Right cardiac atrium (tissue), 5 donors: Measurements from ENCODE around the gene ADGRG6. TPM values are rescaled to one million over a fixed set of nuclear protein-coding genes. Genes with fewer than 3 reads are reported as not detected.
"Not testable (repeated sequence)": the region's sequence is repeated elsewhere in the genome, so short reads cannot be mapped to it uniquely, and the experiment has no call there.

Experiments
- ATAC-seq, 2 donors: fragments of 200-7000 bp; cut with Tn5 transposase; one replicate each; pipeline versions ENCODE4 v1.8.0 to v1.9.1; 2020; ENCODE audit warnings: moderate library complexity in 2 of 2, mild to moderate bottlenecking in 1 of 2
- DNase-seq, 3 donors: peaks; one replicate each; pipeline ENCODE4 v3.0.0-alpha.2; 2020
- H3K27ac ChIP-seq: one replicate; pipeline ENCODE4 v1.5.1; 2013; ENCODE audit warnings: mild to moderate bottlenecking, low read length, control low read depth, moderate library complexity
- H3K27me3 ChIP-seq: one replicate; pipeline ENCODE4 v1.6.1; 2013; ENCODE audit not compliant: control insufficient read depth, insufficient read depth
- H3K4me1 ChIP-seq: one replicate; pipeline ENCODE4 v1.6.1; 2013; ENCODE audit warnings: low read length; ENCODE audit not compliant: control insufficient read depth, insufficient read depth
- H3K4me3 ChIP-seq: one replicate; pipeline ENCODE4 v1.5.1; 2013; ENCODE audit warnings: low read length, control low read depth
- H3K9me3 ChIP-seq: one replicate; pipeline ENCODE4 v1.6.1; 2013; ENCODE audit warnings: low read length; ENCODE audit not compliant: control insufficient read depth
- WGBS: extraction: QIAGEN DNeasy Blood & Tissue Kit; methylation state at CpG from one replicate; pipeline ENCODE4 v1.1.7; 2013; 5-methylcytosine and 5-hydroxymethylcytosine counted together
- intact Hi-C, 4 donors: fragments of 100-400 bp; cut with DNase I; formaldehyde crosslinking; loops; one replicate each; pipeline versions ENCODE4 v1.11.0 to v1.14.0; 2022 to 2023
- polyA plus RNA-seq: library from polyadenylated mRNA; stranded (reverse); fragments of 200-250 nt; gene quantifications from one replicate; pipeline ENCODE4 v1.2.3, GENCODE V29; 2013
- total RNA-seq, 4 donors: library from RNA; stranded (reverse); fragmentation: NEBNext Ultra II Directional; extraction: Animal tissue kit (Norgen Biotek cat#: 25700); gene quantifications; one replicate each; pipeline ENCODE4 v1.2.1, GENCODE V29; 2021
- donor health status: healthy with polysubstance abuse.
- donor health status: DM: no; HTN: yes; CAD: no.
- donor health status: DM: no; HTN: no; CAD: no.
- donor health status: DM: no; HTN: yes; CAD: no; lungs with severe emphysema.
- donor health status: DM: yes; HTN: yes; CAD: no.

ADGRG6 gene
- total and polyA plus RNA-seq, 5 donors: 4.1 to 23.9 (median 15.6) TPM

GRCh38 chr6:142275236-142276006 is 26.4 kb upstream of the ADGRG6 start:
- H3K27ac ChIP-seq: no peak overlapping the region
- no peak overlapping the region for H3K4me3 ChIP-seq
- intact Hi-C loops: no loop called here
- no peaks in the 10 kb centered on the region for H3K9me3 ChIP-seq
- H3K4me1 ChIP-seq: no peaks in the 10 kb centered on the region
- no peak for ATAC-seq
- DNase-seq: no peak
- 60% methylated on average over 5 of the region's 5 CpGs for WGBS
- no peaks in the 10 kb centered on the region for H3K27me3 ChIP-seq

GRCh38 chr6:142276256-142276655 is 25.6 kb upstream of the ADGRG6 start:
- DNase-seq: no peak

GRCh38 chr6:142279350-142280180 is 22.2 kb upstream of the ADGRG6 start:
- no peak overlapping the region for H3K4me3 ChIP-seq
- H3K4me1 ChIP-seq: no peaks in the 10 kb centered on the region
- no peak for ATAC-seq
- H3K27ac ChIP-seq: no peak overlapping the region
- intact Hi-C loops: no loop called here
- DNase-seq: no peak
- no peaks in the 10 kb centered on the region for H3K9me3 ChIP-seq
- no peaks in the 10 kb centered on the region for H3K27me3 ChIP-seq
- WGBS: 74% methylated on average over 5 of the region's 5 CpGs

More at GRCh38 chr6:142276256-142276655, 25.6 kb upstream of the ADGRG6 start:
- ATAC-seq: no peak
- Histone ChIP-seq H3K27me3 (no peaks in the 10 kb centered on the region), H3K27ac (no peak overlapping the region), H3K4me1 (no peaks in the 10 kb centered on the region), H3K4me3 (no peak overlapping the region), H3K9me3 (no peaks in the 10 kb centered on the region)
- intact Hi-C loops: no loop called here
- WGBS: 60% methylated on average over 1 of the region's 1 CpG

GRCh38 chr6:142280265-142280664 is 21.5 kb upstream of the ADGRG6 start:
- no peaks in the 10 kb centered on the region for H3K4me1 ChIP-seq
- H3K9me3 ChIP-seq: no peaks in the 10 kb centered on the region
- no peak overlapping the region for H3K4me3 ChIP-seq
- 89% methylated on average over 1 of the region's 1 CpG for WGBS
- intact Hi-C loops: no loop called here
- no peak for ATAC-seq
- no peak overlapping the region for H3K27ac ChIP-seq
- no peaks in the 10 kb centered on the region for H3K27me3 ChIP-seq
- no peak for DNase-seq

GRCh38 chr6:142280927-142281326 is 20.9 kb upstream of the ADGRG6 start:
- ATAC-seq: no peak
- Histone ChIP-seq H3K4me3 (no peak overlapping the region), H3K4me1 (no peaks in the 10 kb centered on the region), H3K27me3 (no peaks in the 10 kb centered on the region), H3K27ac (no peak overlapping the region), H3K9me3 (no peaks in the 10 kb centered on the region)
- WGBS: 100% methylated on average over 4 of the region's 4 CpGs
- DNase-seq: no peak
- intact Hi-C loops: no loop called here

GRCh38 chr6:142283138-142283537 is 18.7 kb upstream of the ADGRG6 start:
- H3K27ac ChIP-seq, DNase-seq, H3K4me1 ChIP-seq, H3K4me3 ChIP-seq, H3K9me3 ChIP-seq, intact Hi-C loops, ATAC-seq, H3K27me3 ChIP-seq: not testable (repeated sequence)
- WGBS: 96% methylated on average over 2 of the region's 4 CpGs

GRCh38 chr6:142284419-142284818 is 17.4 kb upstream of the ADGRG6 start:
- H3K27ac ChIP-seq: no peak overlapping the region
- ATAC-seq: no peak
- intact Hi-C loops: no loop called here
- H3K27me3 ChIP-seq: no peaks in the 10 kb centered on the region
- no peaks in the 10 kb centered on the region for H3K9me3 ChIP-seq
- H3K4me1 ChIP-seq: no peaks in the 10 kb centered on the region
- WGBS: 86% methylated on average over 1 of the region's 1 CpG
- H3K4me3 ChIP-seq: no peak overlapping the region
- DNase-seq: no peak

- no peaks in the 10 kb centered on the region for H3K27me3 ChIP-seq
- 97% methylated on average over 9 of the region's 9 CpGs for WGBS
- ATAC-seq (no peak), DNase-seq (no peak)
- intact Hi-C loops: no loop called here
- H3K9me3 ChIP-seq: no peaks in the 10 kb centered on the region
- H3K4me3 ChIP-seq: no peak overlapping the region
- H3K27ac ChIP-seq: no peak overlapping the region
- no peaks in the 10 kb centered on the region for H3K4me1 ChIP-seq
Measured at GRCh38 chr6:142285235-142286087, 16.3 kb upstream of the ADGRG6 start.

- Histone ChIP-seq H3K4me3 (no peak overlapping the region), H3K9me3 (no peaks in the 10 kb centered on the region), H3K4me1 (no peaks in the 10 kb centered on the region), H3K27me3 (no peaks in the 10 kb centered on the region), H3K27ac (no peak overlapping the region)
- ATAC-seq: no peak
- no peak for DNase-seq
- 65% methylated on average over 1 of the region's 1 CpG for WGBS
- intact Hi-C loops: no loop called here
Measured at GRCh38 chr6:142286088-142286409, 15.8 kb upstream of the ADGRG6 start.

GRCh38 chr6:142289687-142290086 is 12.1 kb upstream of the ADGRG6 start:
- Histone ChIP-seq H3K4me1 (no peaks in the 10 kb centered on the region), H3K27ac (no peak overlapping the region), H3K4me3 (no peak overlapping the region), H3K27me3 (no peaks in the 10 kb centered on the region), H3K9me3 (no peaks in the 10 kb centered on the region)
- WGBS: 92% methylated on average over 6 of the region's 6 CpGs
- intact Hi-C loops: no loop called here
- DNase-seq (no peak), ATAC-seq (no peak)

GRCh38 chr6:142290851-142291250 is 11.0 kb upstream of the ADGRG6 start:
- 91% methylated on average over 5 of the region's 5 CpGs for WGBS
- intact Hi-C loops: no loop called here
- ATAC-seq (no peak), DNase-seq (no peak)
- H3K27ac ChIP-seq: no peak overlapping the region
- no peak overlapping the region for H3K4me3 ChIP-seq
- no peaks in the 10 kb centered on the region for H3K4me1 ChIP-seq
- no peaks in the 10 kb centered on the region for H3K9me3 ChIP-seq
- H3K27me3 ChIP-seq: no peaks in the 10 kb centered on the region
